B cell (primary cell): Measurements from ENCODE around the gene HAUS2. TPM values are rescaled to one million over a fixed set of nuclear protein-coding genes. Genes with fewer than 3 reads are reported as not detected.

Source experiments
- ATAC-seq: fragments of 200-7000 bp; cut with Tn5 transposase; one replicate; pipeline ENCODE4 v1.10.0; 2021; ENCODE audit warnings: low read depth, mild to moderate bottlenecking, moderate number of reproducible peaks, moderate library complexity
- CTCF ChIA-PET: fragments of 350-600 bp; sonication (Branson Sonifier 250); formaldehyde crosslinking; loops from one replicate; lab custom pipeline; 2021; ENCODE audit warnings: antibody characterized with exemption, inconsistent platforms; lab: Charles Lee
- POLR2A ChIA-PET: fragments of 350-600 bp; sonication (Branson Sonifier 250); formaldehyde crosslinking; loops from one replicate; lab custom pipeline; 2021; ENCODE audit warnings: antibody characterized with exemption; lab: Charles Lee
- DNase-seq: peaks from one replicate; pipeline ENCODE4 v3.0.0; 2013
- H2AFZ ChIP-seq: 2 replicates; pipeline ENCODE4 v1.6.1; 2012; ENCODE audit warnings: mild to moderate bottlenecking, low read depth, low read length; ENCODE audit not compliant: insufficient read depth, poor library complexity, severe bottlenecking
- H3K27ac ChIP-seq, 2 donors: 1 replicate in 1 of 2; 2 replicates in 1 of 2; pipeline ENCODE4 v1.5.1; 2012 to 2013; ENCODE audit warnings: low read length in 2 of 2, mild to moderate bottlenecking in 2 of 2, moderate library complexity in 1 of 2
- H3K27me3 ChIP-seq, 4 experiments: fragments of 200-600 bp in 1 of 4; sonication (generic) in 1 of 4; replicated peaks in 1 of 4; 1 replicate in 2 of 4; 2 replicates in 2 of 4; pipeline versions ENCODE4 v1.6.1 to v1.7.0; 2013 to 2016; ENCODE audit warnings: low read length in 3 of 4, mild to moderate bottlenecking in 2 of 4, mixed read lengths in 1 of 4, moderate library complexity in 1 of 4; ENCODE audit not compliant: insufficient read depth in 4 of 4, control insufficient read depth in 3 of 4; ENCODE audit errors: control extremely low read depth in 1 of 4
- H3K36me3 ChIP-seq, 2 experiments: replicated peaks in 1 of 2; 1 replicate in 1 of 2; 2 replicates in 1 of 2; pipeline versions ENCODE4 v1.6.1 to v1.7.1; 2013; ENCODE audit warnings: low read length in 1 of 2; ENCODE audit not compliant: insufficient read depth in 2 of 2, control insufficient read depth in 1 of 2; ENCODE audit errors: control extremely low read depth in 1 of 2, extremely low read depth in 1 of 2
- H3K4me1 ChIP-seq, 2 donors: fragments of 200-600 bp in 1 of 2; sonication (generic) in 1 of 2; 1 replicate in 1 of 2; 2 replicates in 1 of 2; pipeline versions ENCODE4 v1.5.1 to v1.6.1; 2013 to 2017; ENCODE audit warnings: low read length in 2 of 2; ENCODE audit not compliant: control insufficient read depth in 2 of 2, insufficient read depth in 2 of 2
- H3K4me2 ChIP-seq: replicated peaks from 2 replicates; pipeline ENCODE3; 2012; ENCODE audit warnings: mild to moderate bottlenecking, low read depth, low read length; ENCODE audit not compliant: poor library complexity, severe bottlenecking
- H3K4me3 ChIP-seq, 5 experiments: fragments of 200-600 bp in 1 of 5; sonication (generic) in 1 of 5; 1 replicate in 3 of 5; 2 replicates in 2 of 5; pipeline versions ENCODE4 v1.5.1 to v1.7.0; 2011 to 2016; ENCODE audit warnings: low read length in 4 of 5, mild to moderate bottlenecking in 4 of 5, low read depth in 2 of 5, control low read depth in 1 of 5, moderate library complexity in 1 of 5; ENCODE audit not compliant: insufficient read depth in 1 of 5; ENCODE audit errors: control extremely low read depth in 1 of 5, extremely low read depth in 1 of 5
- H3K79me2 ChIP-seq: fragments of 200-600 bp; sonication (generic); one replicate; pipeline ENCODE4 v1.6.0; 2016; ENCODE audit warnings: low read length; ENCODE audit not compliant: control insufficient read depth, insufficient read depth
- H3K9ac ChIP-seq: fragments of 200-600 bp; sonication (generic); 2 replicates; pipeline ENCODE4 v1.6.1; 2017; ENCODE audit warnings: mild to moderate bottlenecking, low read length, moderate library complexity
- H3K9me3 ChIP-seq, 3 donors: one replicate each; pipeline versions ENCODE4 v1.6.1 to v1.7.1; 2013; ENCODE audit warnings: low read length in 2 of 3; ENCODE audit not compliant: control insufficient read depth in 2 of 3, insufficient read depth in 1 of 3; ENCODE audit errors: control extremely low read depth in 1 of 3
- H4K20me1 ChIP-seq: 2 replicates; pipeline ENCODE4 v1.6.0; 2012; ENCODE audit warnings: mild to moderate bottlenecking, low read length; ENCODE audit not compliant: insufficient read depth, control insufficient read depth, poor library complexity, severe bottlenecking
- H3K27ac Mint-ChIP-seq: one replicate; pipeline ENCODE4 v1.8.0; 2021; ENCODE audit warnings: mixed read lengths
- H3K27me3 Mint-ChIP-seq: one replicate; pipeline ENCODE4 v1.8.0; 2021; ENCODE audit warnings: mixed read lengths
- H3K4me1 Mint-ChIP-seq: one replicate; pipeline ENCODE4 v1.8.0; 2021; ENCODE audit warnings: mixed read lengths
- H3K4me3 Mint-ChIP-seq: one replicate; pipeline ENCODE4 v1.8.0; 2021; ENCODE audit warnings: mixed read lengths
- H3K9me3 Mint-ChIP-seq: one replicate; pipeline ENCODE4 v1.8.0; 2022; ENCODE audit warnings: mixed read lengths; ENCODE audit not compliant: insufficient read depth
- EZH2 ChIP-seq: IDR thresholded peaks from 2 replicates; pipeline ENCODE4 v1.6.1; 2012; ENCODE audit warnings: borderline replicate concordance, low read depth, mild to moderate bottlenecking, moderate library complexity, low read length; ENCODE audit not compliant: insufficient read depth, poor library complexity, severe bottlenecking
- WGBS: methylation state at CpG from one replicate; pipeline ENCODE4 v1.1.5; 2013; ENCODE audit warnings: missing lambda C conversion rate; ENCODE audit not compliant: insufficient coverage; 5-methylcytosine and 5-hydroxymethylcytosine counted together
- intact Hi-C: fragments of 100-400 bp; cut with micrococcal nuclease; formaldehyde crosslinking; loops from one replicate; pipeline ENCODE4 v1.10.0; 2022
- polyA plus RNA-seq: library from polyadenylated mRNA; depleted of rRNA; stranded (reverse); fragments of >200 nt; gene quantifications from 2 replicates; pipeline ENCODE4 v1.2.3, GENCODE V29; 2012
- total RNA-seq, 2 donors: library from RNA; stranded (reverse); fragments of 120-200 nt in 1 of 2; gene quantifications; 1 replicate in 1 of 2; 2 replicates in 1 of 2; pipeline versions ENCODE4 v1.2.3 to v1.2.4, GENCODE V29; 2013 to 2022
- TF ChIP-seq, protein P1 (sequence below): fragments of 200-600 bp; IDR thresholded peaks from one replicate; pipeline ENCODE4 v1.8.0; 2022; ENCODE audit warnings: antibody characterized with exemption, mild to moderate bottlenecking

Gene HAUS2
- total and polyA plus RNA-seq, 2 donors (not counting 1 experiment from before 2014, with no cell fraction given), result 16.5 to 18.3 TPM

DNA sequence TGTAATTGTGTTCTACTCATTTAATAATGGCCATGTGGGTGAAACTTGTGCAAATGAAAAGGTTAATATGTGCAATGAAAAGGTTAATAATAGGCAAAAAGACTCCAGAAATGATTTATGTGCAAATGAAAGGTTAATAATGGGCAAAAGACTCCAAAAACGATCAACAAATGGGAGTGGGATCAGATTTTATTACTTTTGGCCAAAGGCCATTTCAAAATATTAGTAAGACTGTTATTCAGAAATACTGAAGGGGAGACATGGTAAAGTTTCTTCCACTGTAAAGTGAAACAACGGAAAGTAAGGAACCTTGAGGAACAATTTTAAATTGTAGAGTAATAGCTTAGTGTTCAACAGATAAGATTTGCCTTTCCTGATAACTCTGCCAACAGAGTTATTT, 67.5 kb downstream of the HAUS2 start:
- TF ChIP-seq EZH2, result no peak
- TF ChIP-seq, protein P1, sequence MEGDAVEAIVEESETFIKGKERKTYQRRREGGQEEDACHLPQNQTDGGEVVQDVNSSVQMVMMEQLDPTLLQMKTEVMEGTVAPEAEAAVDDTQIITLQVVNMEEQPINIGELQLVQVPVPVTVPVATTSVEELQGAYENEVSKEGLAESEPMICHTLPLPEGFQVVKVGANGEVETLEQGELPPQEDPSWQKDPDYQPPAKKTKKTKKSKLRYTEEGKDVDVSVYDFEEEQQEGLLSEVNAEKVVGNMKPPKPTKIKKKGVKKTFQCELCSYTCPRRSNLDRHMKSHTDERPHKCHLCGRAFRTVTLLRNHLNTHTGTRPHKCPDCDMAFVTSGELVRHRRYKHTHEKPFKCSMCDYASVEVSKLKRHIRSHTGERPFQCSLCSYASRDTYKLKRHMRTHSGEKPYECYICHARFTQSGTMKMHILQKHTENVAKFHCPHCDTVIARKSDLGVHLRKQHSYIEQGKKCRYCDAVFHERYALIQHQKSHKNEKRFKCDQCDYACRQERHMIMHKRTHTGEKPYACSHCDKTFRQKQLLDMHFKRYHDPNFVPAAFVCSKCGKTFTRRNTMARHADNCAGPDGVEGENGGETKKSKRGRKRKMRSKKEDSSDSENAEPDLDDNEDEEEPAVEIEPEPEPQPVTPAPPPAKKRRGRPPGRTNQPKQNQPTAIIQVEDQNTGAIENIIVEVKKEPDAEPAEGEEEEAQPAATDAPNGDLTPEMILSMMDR, result no peak
- H3K27ac Mint-ChIP-seq, result no peak overlapping the region
- Histone ChIP-seq H3K79me2 (no peaks in the 10 kb centered on the region), H3K9ac (no peak overlapping the region), H2AFZ (no peak overlapping the region), H3K27ac (no peak overlapping the region), H3K9me3 (no peaks in the 10 kb centered on the region), H3K36me3 (no peaks in the 10 kb centered on the region), H4K20me1 (no peaks in the 10 kb centered on the region), H3K4me2 (no peak overlapping the region), H3K4me3 (no peak overlapping the region), H3K4me1 (peaks cover 0 to 7% of the 10 kb centered on the region in 2 donors), H3K27me3 (no peaks in the 10 kb centered on the region)
- WGBS, result no CpG with 5 or more reads among the region's 2 CpGs
- no peak for ATAC-seq
- peaks cover 3% of the 10 kb centered on the region for H3K4me1 Mint-ChIP-seq
- DNase-seq, result no peak
- no peak overlapping the region for H3K4me3 Mint-ChIP-seq
- intact Hi-C loops, result no loop called here
- H3K27me3 Mint-ChIP-seq, result no peaks in the 10 kb centered on the region
- CTCF ChIA-PET, result interaction anchor here (0.7 to 1.2 kb wide), 2 partner anchors 9 to 11 kb away, joined by 3 read pairs; no protein-coding TSS in a partner anchor
- no peaks in the 10 kb centered on the region for H3K9me3 Mint-ChIP-seq
- POLR2A ChIA-PET, result no interaction called here

Other genes starting within 250 kb of the HAUS2 start
- gene CAPN3, start 189.3 kb upstream of the HAUS2 start, total RNA-seq, result 41.7 and 44.2 TPM in 2 replicates
- gene CAPN3, start 189.3 kb upstream of the HAUS2 start, polyA plus RNA-seq, result 101 and 143 TPM in 2 replicates
- gene ZNF106, start 57.7 kb upstream of the HAUS2 start, total RNA-seq, result 48.2 and 51.4 TPM in 2 replicates
- 10.1 and 10.9 TPM in 2 replicates for gene ZNF106, start 57.7 kb upstream of the HAUS2 start, polyA plus RNA-seq
- 133 and 140 TPM in 2 replicates for gene SNAP23, start 53.2 kb upstream of the HAUS2 start, total RNA-seq
- 52.7 and 169 TPM in 2 replicates for gene SNAP23, start 53.2 kb upstream of the HAUS2 start, polyA plus RNA-seq
- gene LRRC57, start within 50 bp of the HAUS2 start, total RNA-seq, result 17.8 and 25.4 TPM in 2 replicates
- 13.9 and 36.6 TPM in 2 replicates for gene LRRC57, start within 50 bp of the HAUS2 start, polyA plus RNA-seq
- gene STARD9, start 26.8 kb downstream of the HAUS2 start, total RNA-seq, result 20.8 and 23.1 TPM in 2 replicates
- gene STARD9, start 26.8 kb downstream of the HAUS2 start, polyA plus RNA-seq, result 5.0 and 5.4 TPM in 2 replicates
- 27.3 and 31.8 TPM in 2 replicates for gene CDAN1, start 188.3 kb downstream of the HAUS2 start, total RNA-seq
- 9.7 and 11.7 TPM in 2 replicates for gene CDAN1, start 188.3 kb downstream of the HAUS2 start, polyA plus RNA-seq